GM13976 (cell line): ENCODE measurements around the gene QKI.

ENCODE experiments used
- DNase-seq: peaks from one replicate; pipeline ENCODE4 v3.0.0; 2012; ENCODE audit warnings: low spot score
- CTCF ChIP-seq: IDR thresholded peaks from 2 replicates; pipeline ENCODE4 v1.5.1; 2012; ENCODE audit warnings: borderline replicate concordance, mild to moderate bottlenecking; ENCODE audit not compliant: insufficient read depth; ENCODE audit errors: extremely low read depth, missing control alignments, control extremely low read depth
- in situ Hi-C: fragments of 300-500 bp; cut with MboI; formaldehyde crosslinking; loops from one replicate; pipeline ENCODE4 v1.12.0; 2022; ENCODE audit warnings: low sequenced_read_pairs, mixed read lengths, inconsistent platforms; ENCODE audit not compliant: unreplicated experiment

The QKI gene

GRCh38 chr6:163626073-163626867, 211.8 kb downstream of the QKI start:
- in situ Hi-C loops: no loop called here
- TF ChIP-seq CTCF: no peak
- DNase-seq: no peak

DNA sequence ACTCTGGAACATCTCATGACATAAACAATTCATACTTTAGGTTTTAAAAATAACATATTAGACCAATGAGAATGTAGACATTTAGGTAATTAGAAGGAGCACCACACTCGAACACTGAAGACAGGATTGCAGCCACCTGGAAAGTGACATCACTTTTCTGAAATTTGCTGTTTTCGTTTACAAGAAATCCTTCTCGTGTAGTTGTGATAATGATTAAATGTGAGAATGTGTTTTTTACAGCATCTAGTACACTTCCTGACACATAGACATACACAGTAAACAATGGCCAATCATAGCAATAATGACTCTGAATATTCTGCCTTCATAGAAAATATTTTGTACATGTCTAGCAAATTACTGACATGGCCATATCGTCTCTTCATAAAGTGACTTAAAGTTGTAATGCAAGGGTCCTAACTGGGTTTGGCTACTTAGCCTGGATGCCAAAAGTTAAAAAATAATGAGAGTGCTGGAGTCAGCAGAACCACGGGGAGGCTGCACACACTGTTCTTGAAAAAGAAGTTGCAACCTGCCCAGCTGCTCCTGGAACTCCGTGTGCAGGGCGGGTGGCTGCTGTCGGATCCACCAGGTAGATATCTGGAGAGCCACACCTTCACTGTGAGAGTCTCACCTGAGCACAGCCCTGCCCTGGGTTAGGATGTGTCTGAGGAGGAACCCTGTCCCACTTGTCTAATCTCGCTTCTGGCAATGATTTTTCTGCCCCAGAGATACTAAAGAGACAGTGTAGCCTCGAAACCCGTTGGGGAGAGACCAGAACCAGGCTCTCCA, 212.9 kb downstream of the QKI start:
- in situ Hi-C loops: no loop called here
- peak; percentile 45 for DNase-seq
- no peak for TF ChIP-seq CTCF
